Measurements from ENCODE around the gene XXYLT1.
A peak's percentile ranks its signal among the peaks of the same experiment; 100 is the strongest.

GRCh38 chr3:195094191-195094921 lies 176.6 kb downstream of the XXYLT1 start:
- TF ChIP-seq CTCF (IDR thresholded peaks at IDR 0.05) = peak in 1 of 6 experiments; percentile 5
- TF ChIP-seq POLR2A (IDR thresholded peaks at IDR 0.05) = no peak
